Adrenal gland (tissue), 5 donors: ENCODE measurements around the gene IQCN.

Experiments
- POLR2A ChIP-seq, 2 donors: fragments of 450-650 bp; IDR thresholded peaks; one replicate each; pipeline ENCODE4 v1.6.1; 2017; ENCODE audit warnings: antibody characterized with exemption in 2 of 2, mild to moderate bottlenecking in 2 of 2, moderate library complexity in 1 of 2
- TF ChIP-seq, protein P1 (sequence below), 6 experiments: fragments of 450-650 bp in 4 of 6; fragments of 200-600 bp in 2 of 6; sonication (generic) in 1 of 6; IDR thresholded peaks; 1 replicate in 5 of 6; 2 replicates in 1 of 6; pipeline versions ENCODE4 v1.5.1 to v1.8.0; 2016 to 2021; ENCODE audit warnings: antibody characterized with exemption in 6 of 6, mild to moderate bottlenecking in 2 of 6, moderate library complexity in 1 of 6
- donor health status: DM: no; HTN: no; CAD: no.

DNA sequence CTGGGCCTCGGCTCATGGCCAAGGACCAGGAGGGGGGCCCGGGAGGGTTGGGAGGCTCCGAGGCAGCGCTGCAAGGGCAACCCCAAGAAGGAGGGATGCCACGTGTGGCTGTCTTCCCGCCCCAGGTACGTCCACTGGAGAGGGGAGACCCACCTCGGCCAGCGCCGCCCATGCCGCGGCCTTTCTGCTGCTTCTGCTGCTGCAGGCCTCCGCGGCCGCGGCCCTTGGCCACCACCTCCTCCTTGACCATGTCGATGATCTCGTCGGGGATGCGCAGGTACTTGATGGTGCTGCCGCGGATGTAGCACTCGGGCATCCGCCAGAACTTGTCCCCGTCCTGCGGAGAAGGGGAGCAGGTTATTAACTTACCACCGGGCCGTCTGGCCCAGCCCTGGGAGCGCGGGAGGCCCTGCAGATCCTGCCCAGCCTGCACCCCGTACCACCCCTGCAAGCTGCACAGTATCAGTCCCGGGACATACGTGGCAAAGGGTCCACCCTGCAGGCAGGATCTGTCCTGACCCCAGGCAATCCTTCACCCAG, 35.3 kb upstream of the IQCN start:
- TF ChIP-seq, protein P1, sequence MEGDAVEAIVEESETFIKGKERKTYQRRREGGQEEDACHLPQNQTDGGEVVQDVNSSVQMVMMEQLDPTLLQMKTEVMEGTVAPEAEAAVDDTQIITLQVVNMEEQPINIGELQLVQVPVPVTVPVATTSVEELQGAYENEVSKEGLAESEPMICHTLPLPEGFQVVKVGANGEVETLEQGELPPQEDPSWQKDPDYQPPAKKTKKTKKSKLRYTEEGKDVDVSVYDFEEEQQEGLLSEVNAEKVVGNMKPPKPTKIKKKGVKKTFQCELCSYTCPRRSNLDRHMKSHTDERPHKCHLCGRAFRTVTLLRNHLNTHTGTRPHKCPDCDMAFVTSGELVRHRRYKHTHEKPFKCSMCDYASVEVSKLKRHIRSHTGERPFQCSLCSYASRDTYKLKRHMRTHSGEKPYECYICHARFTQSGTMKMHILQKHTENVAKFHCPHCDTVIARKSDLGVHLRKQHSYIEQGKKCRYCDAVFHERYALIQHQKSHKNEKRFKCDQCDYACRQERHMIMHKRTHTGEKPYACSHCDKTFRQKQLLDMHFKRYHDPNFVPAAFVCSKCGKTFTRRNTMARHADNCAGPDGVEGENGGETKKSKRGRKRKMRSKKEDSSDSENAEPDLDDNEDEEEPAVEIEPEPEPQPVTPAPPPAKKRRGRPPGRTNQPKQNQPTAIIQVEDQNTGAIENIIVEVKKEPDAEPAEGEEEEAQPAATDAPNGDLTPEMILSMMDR (IDR thresholded peaks at IDR 0.05), result no peak
- no peak for TF ChIP-seq POLR2A (IDR thresholded peaks at IDR 0.05)
